ENCODE results near the gene PRSS38.

GRCh38 chr1:227893949-227894721, 78.7 kb downstream of the PRSS38 start:
- TF ChIP-seq CTCF (optimal IDR thresholded peaks at IDR 0.05 in 1 of 3, IDR thresholded peaks at IDR 0.05 in 1 of 3, conservative IDR thresholded peaks at IDR 0.05 in 1 of 3; ENCODE audit: extremely low read depth in 1 of 3, insufficient read depth in 2 of 3, low read length in 3 of 3) (no peak), EZH2 (IDR thresholded peaks at IDR 0.05; ENCODE audit: low read length) (no peak)
